ENCODE data around the gene ZNF329. TPM values are rescaled to one million over a fixed set of nuclear protein-coding genes. Genes with fewer than 3 reads are reported as not detected.
A peak's percentile ranks its signal among the peaks of the same experiment; 100 is the strongest.

ZNF329 gene
- total and polyA plus RNA-seq, 2 donors (not counting 1 experiment from before 2014, with no cell fraction given) = 6.8 to 21.1 TPM

GRCh38 chr19:58123354-58123753 is 27.2 kb downstream of the ZNF329 start:
- Histone ChIP-seq H3K9ac (ENCODE audit: insufficient read depth, low read length) (no peak overlapping the region), H3K27me3 (ENCODE audit: control insufficient read depth, insufficient read depth, low read length) (no peaks in the 10 kb centered on the region), H3K4me1 (ENCODE audit: control insufficient read depth, extremely low read depth, insufficient read depth, low read length) (no peaks in the 10 kb centered on the region), H4K20me1 (ENCODE audit: control insufficient read depth, extremely low read depth, insufficient read depth, low read length) (no peaks in the 10 kb centered on the region), H3K27ac (ENCODE audit: insufficient read depth, low read length) (no peak overlapping the region), H3K4me3 (replicated peaks in 1 of 4; ENCODE audit: control extremely low read depth in 1 of 4, insufficient read depth in 1 of 4, low read depth in 3 of 4, low read length in 4 of 4) (no peak overlapping the region), H3K4me2 (ENCODE audit: extremely low read depth, insufficient read depth, low read length) (no peak overlapping the region), H3K79me2 (ENCODE audit: control insufficient read depth, insufficient read depth, low read length) (no peaks in the 10 kb centered on the region), H3K9me3 (ENCODE audit: control insufficient read depth, insufficient read depth, low read depth, low read length) (peaks cover 14% of the 10 kb centered on the region), H2AFZ (ENCODE audit: low read length) (no peak overlapping the region), H3K36me3 (ENCODE audit: control insufficient read depth, insufficient read depth, low read length) (no peaks in the 10 kb centered on the region)
- no peak for TF ChIP-seq CTCF (conservative IDR thresholded peaks at IDR 0.05 in 1 of 2, IDR thresholded peaks at IDR 0.05 in 1 of 2; ENCODE audit: low read depth in 1 of 2, low read length in 2 of 2)
- TF ChIP-seq EZH2 (IDR thresholded peaks at IDR 0.05; ENCODE audit: low read length, missing control alignments) = no peak
- DNase-seq (ENCODE audit: low read depth in 2 of 2) = no peak

GRCh38 chr19:58118979-58119733 is 31.4 kb downstream of the ZNF329 start:
- H3K4me1 ChIP-seq (ENCODE audit: control insufficient read depth, extremely low read depth, insufficient read depth, low read length) = no peaks in the 10 kb centered on the region
- no peak overlapping the region for H3K4me3 ChIP-seq (replicated peaks in 1 of 4; ENCODE audit: control extremely low read depth in 1 of 4, insufficient read depth in 1 of 4, low read depth in 3 of 4, low read length in 4 of 4)
- H2AFZ ChIP-seq (ENCODE audit: low read length) = no peak overlapping the region
- no peaks in the 10 kb centered on the region for H3K79me2 ChIP-seq (ENCODE audit: control insufficient read depth, insufficient read depth, low read length)
- H3K36me3 ChIP-seq (ENCODE audit: control insufficient read depth, insufficient read depth, low read length) = no peaks in the 10 kb centered on the region
- no peak overlapping the region for H3K4me2 ChIP-seq (ENCODE audit: extremely low read depth, insufficient read depth, low read length)
- DNase-seq (ENCODE audit: low read depth in 2 of 2) = no peak
- no peaks in the 10 kb centered on the region for H3K27me3 ChIP-seq (ENCODE audit: control insufficient read depth, insufficient read depth, low read length)
- H3K27ac ChIP-seq (ENCODE audit: insufficient read depth, low read length) = no peak overlapping the region
- H3K9ac ChIP-seq (ENCODE audit: insufficient read depth, low read length) = no peak overlapping the region
- peaks cover 2% of the 10 kb centered on the region for H3K9me3 ChIP-seq (ENCODE audit: control insufficient read depth, insufficient read depth, low read depth, low read length)
- TF ChIP-seq EZH2 (IDR thresholded peaks at IDR 0.05; ENCODE audit: low read length, missing control alignments) (no peak), CTCF (conservative IDR thresholded peaks at IDR 0.05 in 1 of 2, IDR thresholded peaks at IDR 0.05 in 1 of 2; ENCODE audit: low read depth in 1 of 2, low read length in 2 of 2) (no peak)
- no peaks in the 10 kb centered on the region for H4K20me1 ChIP-seq (ENCODE audit: control insufficient read depth, extremely low read depth, insufficient read depth, low read length)

GRCh38 chr19:58117841-58118575 is 32.6 kb downstream of the ZNF329 start:
- Histone ChIP-seq H3K4me2 (ENCODE audit: extremely low read depth, insufficient read depth, low read length) (no peak overlapping the region), H3K27ac (ENCODE audit: insufficient read depth, low read length) (no peak overlapping the region), H3K9ac (ENCODE audit: insufficient read depth, low read length) (no peak overlapping the region), H3K4me3 (replicated peaks in 1 of 4; ENCODE audit: control extremely low read depth in 1 of 4, insufficient read depth in 1 of 4, low read depth in 3 of 4, low read length in 4 of 4) (no peak overlapping the region), H3K79me2 (ENCODE audit: control insufficient read depth, insufficient read depth, low read length) (no peaks in the 10 kb centered on the region), H3K36me3 (ENCODE audit: control insufficient read depth, insufficient read depth, low read length) (no peaks in the 10 kb centered on the region), H3K27me3 (ENCODE audit: control insufficient read depth, insufficient read depth, low read length) (no peaks in the 10 kb centered on the region), H3K9me3 (ENCODE audit: control insufficient read depth, insufficient read depth, low read depth, low read length) (peaks cover 2% of the 10 kb centered on the region), H4K20me1 (ENCODE audit: control insufficient read depth, extremely low read depth, insufficient read depth, low read length) (no peaks in the 10 kb centered on the region), H2AFZ (ENCODE audit: low read length) (no peak overlapping the region), H3K4me1 (ENCODE audit: control insufficient read depth, extremely low read depth, insufficient read depth, low read length) (no peaks in the 10 kb centered on the region)
- TF ChIP-seq EZH2 (IDR thresholded peaks at IDR 0.05; ENCODE audit: low read length, missing control alignments) (no peak), CTCF (conservative IDR thresholded peaks at IDR 0.05 in 1 of 2, IDR thresholded peaks at IDR 0.05 in 1 of 2; ENCODE audit: low read depth in 1 of 2, low read length in 2 of 2) (no peak)
- DNase-seq (ENCODE audit: low read depth in 2 of 2) = peak in 1 of 2 donors; percentile 24

All from fibroblast of lung (primary cell).